Activated naive CD8-positive, alpha-beta T cell treated with anti-CD3 and anti-CD28 coated beads, Interleukin-2, amount 50 U/mL, for 16 hours (primary cell): ENCODE data around the gene TRNP1.
A peak's percentile ranks its signal among the peaks of the same experiment; 100 is the strongest.
"Not testable (repeated sequence)": the region's sequence is repeated elsewhere in the genome, so short reads cannot be mapped to it uniquely, and the experiment has no call there.

Source experiments
- DNase-seq: peaks from one replicate; pipeline ENCODE4 v3.0.0-alpha.2; 2020; ENCODE audit warnings: low read depth, low spot score

The TRNP1 gene

GRCh38 chr1:26993237-26994019, at the start of gene TRNP1:
Gene TRNP1 (plus strand): TSS chr1:26993692. CDS start chr1:26993787, 95 bp downstream.
- peak; percentile 27 for DNase-seq

GRCh38 chr1:26945138-26945537, 48.4 kb upstream of the TRNP1 start:
- DNase-seq, result no peak

GRCh38 chr1:26945728-26946127, 47.8 kb upstream of the TRNP1 start:
- DNase-seq, result no peak

GRCh38 chr1:26946270-26946669, 47.2 kb upstream of the TRNP1 start:
- no peak for DNase-seq

- not testable (repeated sequence) for DNase-seq
Observed at GRCh38 chr1:26948725-26949057, 44.8 kb upstream of the TRNP1 start.

- no peak for DNase-seq
Observed at GRCh38 chr1:26949266-26949925, 44.1 kb upstream of the TRNP1 start.

GRCh38 chr1:26949926-26950319, 43.6 kb upstream of the TRNP1 start:
- no peak for DNase-seq

GRCh38 chr1:26950602-26951001, 42.9 kb upstream of the TRNP1 start:
- no peak for DNase-seq

GRCh38 chr1:26951216-26951615, 42.3 kb upstream of the TRNP1 start:
- no peak for DNase-seq

- DNase-seq, result no peak
Observed at GRCh38 chr1:26951821-26952497, 41.5 kb upstream of the TRNP1 start.

GRCh38 chr1:26953374-26953773, 40.1 kb upstream of the TRNP1 start:
- DNase-seq, result no peak

GRCh38 chr1:26956321-26956720, 37.2 kb upstream of the TRNP1 start:
- DNase-seq, result no peak

GRCh38 chr1:26957306-26957705, 36.2 kb upstream of the TRNP1 start:
- DNase-seq, result no peak

GRCh38 chr1:26959270-26959669, 34.2 kb upstream of the TRNP1 start:
- DNase-seq, result no peak

GRCh38 chr1:26959722-26960624, 33.5 kb upstream of the TRNP1 start, which contains the start of gene KDF1:
Gene KDF1 (minus strand): TSS chr1:26960468. CDS start chr1:26952380, 8,088 bp downstream.
- DNase-seq, result peak; percentile 7

- DNase-seq, result no peak
Observed at GRCh38 chr1:26960625-26960966, 32.9 kb upstream of the TRNP1 start.

GRCh38 chr1:26961826-26962225, 31.7 kb upstream of the TRNP1 start:
- DNase-seq, result no peak

- DNase-seq, result no peak
Observed at GRCh38 chr1:26965213-26965612, 28.3 kb upstream of the TRNP1 start.

GRCh38 chr1:26965628-26966027, 27.9 kb upstream of the TRNP1 start:
- DNase-seq, result no peak

- no peak for DNase-seq
Observed at GRCh38 chr1:26970810-26971209, 22.7 kb upstream of the TRNP1 start.

GRCh38 chr1:26971590-26971989, 21.9 kb upstream of the TRNP1 start:
- no peak for DNase-seq

GRCh38 chr1:26972390-26972789, 21.1 kb upstream of the TRNP1 start:
- no peak for DNase-seq
